DLD1 (cell line): Measurements from ENCODE around the gene GUCY2C.
"Not testable (repeated sequence)": the region's sequence is repeated elsewhere in the genome, so short reads cannot be mapped to it uniquely, and the experiment has no call there.

ENCODE experiments used
- in situ Hi-C: cut with HindIII; loops from 2 replicates; pipeline ENCODE4 v1.10.0; 2017; ENCODE audit warnings: low sequenced_read_pairs

The GUCY2C gene

DNA sequence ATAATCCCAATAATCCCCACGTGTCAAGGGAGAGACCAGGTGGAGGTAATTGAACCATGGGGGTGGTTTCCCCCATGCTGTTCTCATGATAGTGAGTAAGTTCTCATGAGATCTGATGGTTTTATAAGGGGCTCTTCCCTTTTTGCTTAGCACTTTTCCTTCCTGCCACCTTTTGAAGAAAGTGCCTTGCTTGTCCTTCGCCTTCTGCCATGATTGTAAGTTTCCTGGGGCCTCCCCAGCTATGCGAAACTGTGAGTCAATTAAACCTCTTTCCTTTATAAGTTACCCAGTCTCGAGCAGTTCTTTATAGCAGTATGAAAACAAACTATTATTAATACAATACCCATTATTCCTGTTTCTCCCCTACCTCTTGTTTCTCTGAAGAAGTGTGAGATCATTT, 14.2 kb downstream of the GUCY2C start:
- in situ Hi-C loops: not testable (repeated sequence)

DNA sequence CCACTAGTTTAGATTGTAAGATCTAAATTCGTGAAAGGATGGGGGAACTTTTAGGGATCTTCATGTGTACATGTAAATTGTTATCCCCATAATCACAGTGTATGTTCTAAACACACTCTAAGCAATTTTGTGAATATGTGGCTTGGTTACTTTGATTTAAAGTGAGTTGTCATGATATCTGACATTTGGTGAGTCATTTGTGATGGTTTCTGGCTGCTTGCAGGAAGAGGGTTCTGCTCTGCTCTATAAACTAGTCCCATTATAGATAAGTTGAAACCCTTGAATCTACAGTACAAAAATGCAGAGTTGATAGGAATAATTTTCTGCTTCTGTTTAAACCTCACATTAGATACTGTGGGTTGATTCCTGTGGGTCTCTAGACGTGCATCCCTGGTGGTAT, 14.8 kb downstream of the GUCY2C start:
- in situ Hi-C loops: no loop called here

DNA sequence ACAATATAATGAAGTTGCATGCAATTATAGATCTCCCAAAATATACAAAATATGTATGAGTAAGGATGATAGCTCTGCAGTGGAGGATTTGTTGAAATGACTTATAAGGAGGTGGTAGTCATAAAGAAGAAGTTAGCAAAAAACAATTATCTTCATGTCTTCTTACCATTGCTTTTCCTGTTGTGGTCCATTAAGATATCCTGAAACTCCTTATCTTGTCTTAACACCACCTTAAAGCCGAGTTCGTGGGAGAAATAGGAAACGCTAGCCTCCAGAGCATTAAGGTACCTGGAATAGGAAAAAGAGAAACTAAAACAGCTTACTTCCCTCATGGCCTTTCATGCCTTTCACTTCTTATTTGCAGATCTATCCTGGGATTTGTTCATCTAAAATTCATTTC, 15.2 kb downstream of the GUCY2C start:
- in situ Hi-C loops: no loop called here

DNA sequence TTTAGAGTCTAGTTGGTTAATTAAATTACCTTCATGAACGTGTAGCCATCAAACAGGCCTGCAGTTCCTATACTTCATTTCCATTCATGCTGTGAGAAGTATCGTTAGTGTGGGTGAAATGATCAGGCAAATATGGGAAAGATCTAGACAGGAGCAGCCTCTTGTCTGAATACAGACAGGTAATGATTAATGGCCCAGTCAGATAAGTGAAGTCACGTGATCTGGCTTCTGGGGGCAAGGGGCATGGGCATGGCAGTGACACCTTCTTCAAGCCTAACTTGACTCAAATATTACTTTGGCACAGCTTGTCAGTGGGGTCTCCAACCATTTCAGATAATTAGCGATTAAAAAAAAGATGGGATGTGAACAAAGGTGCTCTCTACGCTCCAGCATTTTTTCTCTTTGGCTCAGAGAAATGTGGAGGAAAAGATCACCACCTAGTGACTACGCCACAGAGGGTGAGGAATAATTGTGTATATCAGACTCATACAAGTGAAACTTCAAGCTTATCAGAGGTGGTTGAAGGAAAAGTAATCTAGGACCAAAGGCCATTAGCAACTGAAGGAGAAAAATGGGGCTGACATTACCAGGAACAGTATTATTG, 17.8 kb downstream of the GUCY2C start:
- in situ Hi-C loops: no loop called here

DNA sequence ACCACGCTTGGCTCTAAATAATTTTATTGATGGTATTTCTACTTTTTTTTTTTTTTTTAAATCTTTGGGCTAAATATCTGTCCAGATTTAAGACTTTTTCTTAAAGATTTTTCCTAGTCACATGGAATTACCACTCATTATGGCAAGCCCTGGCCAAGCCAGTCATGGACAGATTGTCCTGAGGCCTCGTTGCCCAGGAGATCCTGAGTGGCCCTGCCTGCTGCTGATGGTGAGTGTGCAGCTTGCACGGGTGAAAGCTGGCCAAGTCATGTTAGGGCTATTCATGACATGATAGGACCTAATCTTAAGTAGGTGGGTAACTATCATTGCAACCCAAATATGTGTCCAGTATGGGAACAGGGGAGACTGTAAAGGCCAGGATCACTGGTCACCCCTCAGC, 27.8 kb downstream of the GUCY2C start:
- in situ Hi-C loops: no loop called here

DNA sequence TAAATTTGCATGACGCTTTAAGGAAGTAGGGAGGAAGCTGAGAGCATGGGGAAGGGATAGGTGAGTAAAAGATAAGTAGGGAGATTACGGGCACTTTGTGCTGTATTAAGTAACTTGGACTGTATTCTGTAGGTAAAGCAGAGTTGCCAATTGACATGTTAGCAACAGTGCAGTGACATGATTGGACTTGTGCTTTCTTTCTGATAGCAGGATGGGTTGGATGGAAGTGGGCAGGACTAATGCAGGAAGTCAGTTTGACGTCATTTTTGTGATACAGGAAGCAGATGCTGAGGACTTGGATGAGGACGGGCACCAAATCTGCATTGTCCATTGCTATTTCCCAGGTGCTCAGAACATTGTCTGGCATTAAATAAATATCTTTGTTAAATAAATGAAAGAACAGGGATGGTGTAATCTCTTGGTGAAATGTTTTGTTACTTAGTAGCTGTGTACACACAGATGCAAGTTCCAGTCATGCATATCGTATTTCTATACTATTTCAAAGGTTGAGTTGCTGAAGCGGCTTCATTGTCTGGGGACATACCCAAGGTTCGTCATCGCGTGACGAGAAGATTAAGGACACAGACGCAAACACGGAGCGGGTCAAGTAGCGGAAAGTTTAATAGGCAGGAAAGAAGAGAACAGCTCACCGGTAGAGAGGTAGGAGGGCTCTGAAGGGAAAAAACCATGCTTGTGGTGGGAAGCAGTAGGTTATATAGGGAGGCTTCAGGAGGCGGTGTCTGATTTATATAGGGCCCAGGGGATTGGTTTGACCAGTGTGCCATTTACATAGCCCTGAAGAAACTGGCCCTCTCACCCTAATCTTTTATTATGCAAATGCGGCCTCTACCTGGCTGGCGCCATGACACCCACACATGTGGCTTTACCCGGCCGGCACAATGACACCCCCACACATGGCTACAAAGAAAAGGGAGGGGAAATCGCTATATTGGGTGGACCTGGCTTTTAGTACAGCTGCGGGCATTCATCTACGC, 30.7 kb downstream of the GUCY2C start:
- in situ Hi-C loops: no loop called here

DNA sequence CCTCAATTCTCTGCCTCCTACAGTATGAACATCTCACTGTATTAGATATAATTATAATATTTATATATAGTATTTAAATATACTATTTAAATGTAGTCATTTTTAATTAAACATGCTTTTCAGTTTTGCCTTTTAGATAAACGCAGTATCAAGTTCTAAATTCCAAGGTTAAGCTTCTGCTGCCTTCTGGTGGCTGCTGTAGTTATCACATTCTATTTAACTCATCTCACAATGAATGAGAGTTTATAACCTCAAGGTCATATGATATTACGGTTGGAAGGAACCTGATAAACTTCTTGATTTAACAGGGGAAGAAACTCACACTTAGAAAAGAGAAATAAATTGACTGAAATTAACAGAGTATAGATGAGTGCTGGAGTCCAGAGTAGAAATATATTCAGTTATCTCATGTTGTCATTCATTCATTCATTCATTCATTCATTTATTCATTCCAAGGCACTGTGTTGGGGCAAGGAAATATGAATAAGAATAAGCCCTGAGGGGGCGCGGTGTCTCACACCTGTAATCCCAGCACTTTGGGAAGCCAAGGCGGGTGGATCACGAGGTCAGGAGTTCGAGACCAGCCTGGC, 31.9 kb downstream of the GUCY2C start:
- in situ Hi-C loops: no loop called here

DNA sequence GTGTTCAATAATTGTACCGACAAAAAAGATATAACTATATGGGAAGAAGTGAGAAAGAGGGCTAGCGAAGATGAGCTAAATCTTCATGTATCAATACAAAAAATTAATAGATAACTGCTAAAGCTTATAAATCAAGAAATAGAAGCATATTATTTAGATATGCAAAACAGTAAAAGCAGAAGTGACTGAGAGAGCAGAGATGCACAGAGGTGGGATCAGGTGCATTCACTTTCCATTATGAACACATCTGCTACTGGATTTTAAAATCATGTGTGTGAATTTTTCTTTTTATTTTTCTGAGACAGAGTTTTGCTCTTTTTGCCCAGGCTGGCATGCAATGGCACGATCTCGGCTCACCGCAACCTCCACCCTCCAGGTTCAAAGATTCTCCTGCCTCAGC, 33.4 kb downstream of the GUCY2C start:
- in situ Hi-C loops: no loop called here

DNA sequence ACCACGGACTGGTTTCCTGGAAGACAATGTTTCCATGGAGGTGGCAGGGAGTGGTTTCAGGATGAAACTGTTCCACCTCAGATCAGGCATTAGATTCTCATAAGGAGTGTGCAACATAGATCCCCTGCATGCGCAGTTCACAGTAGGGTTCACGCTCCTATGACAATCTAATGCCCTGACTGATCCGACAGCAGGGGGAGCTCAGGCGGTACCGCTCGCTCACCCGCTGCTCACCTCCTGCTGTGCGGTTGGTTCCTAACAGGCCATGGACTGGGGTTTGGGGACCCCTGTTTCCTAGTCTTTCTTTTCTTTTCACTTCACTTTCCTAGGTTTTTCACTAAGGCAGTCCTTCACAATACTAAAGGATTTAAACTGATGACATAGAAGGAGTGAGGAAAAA, 39.6 kb downstream of the GUCY2C start:
- in situ Hi-C loops: no loop called here

DNA sequence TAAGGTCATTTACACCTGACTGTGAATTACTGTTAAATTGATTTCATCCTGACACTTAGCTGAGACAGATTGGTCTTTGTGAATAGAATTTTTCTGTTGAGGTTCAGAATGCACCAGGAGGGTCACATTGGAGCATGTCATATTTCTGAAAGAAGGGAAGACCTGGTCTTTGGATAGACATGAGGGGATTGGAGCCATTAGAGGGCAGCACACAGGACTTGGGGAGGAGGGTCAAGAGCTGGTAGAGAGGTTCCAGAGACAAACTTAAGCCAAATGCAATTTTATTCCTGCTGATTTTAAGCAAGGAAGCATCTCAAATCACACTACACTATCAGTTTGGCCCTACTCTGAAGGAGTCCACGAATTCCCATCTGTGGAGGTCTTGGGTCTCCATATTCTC, 41.1 kb downstream of the GUCY2C start:
- in situ Hi-C loops: no loop called here

DNA sequence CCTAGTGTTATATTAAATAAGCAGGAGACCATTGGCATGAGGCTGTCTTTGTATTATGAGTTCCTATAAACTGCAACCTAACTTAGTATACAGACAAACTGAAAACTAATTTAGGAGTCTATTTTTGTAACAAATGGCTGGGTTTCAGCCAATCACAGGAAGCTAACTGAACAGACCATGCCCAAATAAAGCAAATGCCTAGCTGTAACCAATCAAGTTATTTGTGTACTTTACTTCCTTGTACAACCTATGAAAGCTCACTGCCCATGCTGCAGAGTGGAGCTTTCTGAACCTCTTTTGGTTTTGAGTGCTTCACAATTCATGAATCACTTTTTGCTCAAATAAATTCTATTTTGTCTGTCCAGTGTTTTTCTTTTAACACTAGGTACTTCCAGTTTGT, 41.6 kb downstream of the GUCY2C start:
- in situ Hi-C loops: no loop called here

DNA sequence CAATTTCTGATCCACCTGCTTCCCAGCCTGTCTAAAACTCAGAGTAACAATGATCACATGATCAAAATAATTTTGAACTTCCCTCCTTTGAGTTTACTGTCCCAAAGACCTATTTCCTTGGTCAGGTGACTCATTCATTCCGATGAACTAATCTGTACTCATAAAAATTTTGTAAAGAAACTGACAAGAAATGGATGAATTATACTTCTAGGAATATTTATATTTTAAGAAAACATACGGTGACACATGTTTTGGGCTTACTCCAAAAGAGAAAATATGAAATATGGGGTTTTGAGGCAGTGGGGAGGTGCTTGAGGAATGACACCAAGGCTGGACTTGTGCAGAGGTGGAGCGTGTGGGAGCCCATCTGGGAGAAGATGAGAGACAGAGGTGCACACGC, 42.0 kb downstream of the GUCY2C start:
- in situ Hi-C loops: no loop called here

DNA sequence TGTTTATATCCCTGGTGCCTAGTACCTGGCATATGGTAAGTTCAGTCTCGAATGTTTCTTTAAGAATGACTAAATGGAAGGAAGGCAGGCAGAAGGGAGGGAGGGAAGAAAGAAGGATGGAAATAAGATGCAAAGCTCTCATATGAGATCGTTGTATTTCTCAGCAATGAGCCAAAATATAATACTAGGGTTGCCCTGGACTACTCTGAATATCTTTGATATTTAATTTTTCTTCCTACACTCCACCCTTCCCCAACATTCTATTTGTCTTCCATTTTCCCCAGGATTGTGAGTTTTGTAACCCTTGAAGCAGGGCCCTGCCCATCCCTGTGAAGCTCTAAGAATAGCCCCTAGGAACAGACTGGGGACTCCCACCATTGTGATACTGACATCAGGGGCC, 43.9 kb downstream of the GUCY2C start:
- in situ Hi-C loops: no loop called here

DNA sequence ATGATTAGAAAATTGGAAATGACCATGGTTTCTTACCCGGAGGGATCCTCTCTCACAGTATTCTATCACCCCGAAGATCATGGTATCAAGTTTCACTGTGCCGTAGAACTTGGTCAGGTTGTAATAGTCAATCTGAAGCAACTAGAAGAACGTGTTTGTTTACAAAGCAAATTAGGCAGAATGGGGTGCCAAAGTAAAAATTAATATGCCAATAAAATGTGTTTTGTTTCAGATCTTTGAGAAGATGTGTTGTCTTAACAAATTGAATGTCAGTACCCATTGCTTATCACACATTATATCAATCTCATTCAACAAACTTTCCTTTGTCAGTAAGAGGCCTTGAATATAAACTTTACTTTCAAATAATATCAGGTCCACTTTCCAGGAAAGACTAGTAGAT, 45.0 kb downstream of the GUCY2C start:
- in situ Hi-C loops: no loop called here

DNA sequence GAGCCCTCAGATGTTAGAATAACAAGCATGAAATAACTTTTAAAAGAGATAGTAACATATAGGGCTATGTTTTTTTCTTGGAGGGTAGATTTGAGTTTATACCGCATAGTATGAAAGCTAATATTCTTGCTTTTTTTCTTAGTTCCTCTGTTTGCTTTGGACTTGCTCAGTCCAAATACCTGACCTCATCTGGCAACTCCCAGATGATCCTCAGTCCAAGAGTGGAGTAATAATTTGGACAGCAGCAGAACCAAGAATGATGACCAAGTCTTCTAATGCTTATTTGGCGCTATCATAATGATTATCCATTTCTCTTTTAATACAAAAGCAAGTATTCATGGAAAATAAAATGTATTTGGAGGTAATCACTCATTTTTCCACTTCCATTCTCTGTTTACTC, 45.6 kb downstream of the GUCY2C start:
- in situ Hi-C loops: no loop called here

DNA sequence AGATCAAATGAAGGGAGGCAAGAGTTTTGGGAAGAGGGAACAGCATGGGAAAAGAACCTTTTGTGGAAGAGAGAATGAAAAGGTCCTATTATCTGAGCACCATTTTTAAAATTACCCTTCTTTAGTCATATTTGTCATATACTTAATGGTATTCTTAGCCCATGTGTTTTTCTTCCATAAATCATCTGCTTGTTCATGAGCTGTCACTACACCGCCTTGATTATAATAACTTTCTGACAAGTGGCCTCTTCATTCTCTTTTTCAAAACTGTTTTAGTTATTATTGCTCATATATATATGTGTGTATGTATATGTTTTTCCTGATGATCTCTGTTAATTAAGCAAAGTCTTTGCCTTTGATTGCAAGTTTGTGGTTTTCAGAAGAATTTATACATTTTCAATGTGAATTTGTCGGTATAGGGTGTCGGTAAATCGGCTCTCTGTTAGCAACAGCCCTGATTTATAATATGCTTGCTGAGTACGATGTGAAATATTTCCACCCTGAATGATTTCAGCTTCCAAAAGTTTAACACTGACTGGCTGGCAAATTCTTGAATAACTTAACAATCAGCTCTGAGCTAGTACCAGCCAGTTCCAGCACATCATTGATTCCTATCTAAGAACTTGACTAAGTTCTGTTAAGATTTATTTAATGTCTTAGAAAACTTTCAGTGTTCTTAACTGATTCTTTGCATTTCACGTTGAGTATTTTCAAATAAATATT, 49.2 kb downstream of the GUCY2C start:
- in situ Hi-C loops: no loop called here

DNA sequence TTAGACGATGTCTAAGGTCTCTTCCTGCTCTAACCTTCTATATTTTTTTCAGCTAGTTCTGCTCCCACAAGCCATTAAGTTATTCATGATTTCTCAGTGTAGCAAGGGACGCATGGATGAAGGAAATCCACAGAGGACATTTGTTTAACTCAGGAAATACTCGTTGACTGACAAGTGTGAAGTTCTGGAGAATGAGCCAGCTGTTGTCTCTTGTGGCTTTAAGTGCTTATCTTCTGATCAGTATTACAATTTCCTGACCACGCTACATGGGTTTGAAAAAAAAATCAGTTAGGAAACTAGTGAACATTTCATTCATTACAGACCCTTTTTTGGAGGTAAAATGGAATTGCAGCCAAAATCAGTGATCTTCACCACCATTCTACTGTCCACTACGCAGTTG, 53.1 kb downstream of the GUCY2C start:
- in situ Hi-C loops: no loop called here

DNA sequence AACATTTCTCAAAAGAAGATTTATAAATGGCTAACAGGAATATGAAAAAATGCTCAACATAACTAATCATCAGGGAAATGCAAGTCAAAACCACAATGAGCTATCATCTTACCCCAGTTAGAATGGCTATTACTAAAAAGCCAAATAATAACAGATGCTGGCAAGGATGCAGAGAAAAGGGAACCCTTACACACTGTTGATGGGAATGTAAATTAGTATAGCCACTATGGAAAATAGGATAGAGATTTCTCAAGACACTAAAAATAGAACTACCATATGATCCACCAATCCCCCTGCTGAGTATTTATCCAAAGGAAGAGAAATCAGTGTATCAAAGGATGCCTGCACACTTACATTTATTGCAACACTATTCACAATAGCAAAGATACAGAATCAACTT, 58.3 kb downstream of the GUCY2C start:
- in situ Hi-C loops: no loop called here

DNA sequence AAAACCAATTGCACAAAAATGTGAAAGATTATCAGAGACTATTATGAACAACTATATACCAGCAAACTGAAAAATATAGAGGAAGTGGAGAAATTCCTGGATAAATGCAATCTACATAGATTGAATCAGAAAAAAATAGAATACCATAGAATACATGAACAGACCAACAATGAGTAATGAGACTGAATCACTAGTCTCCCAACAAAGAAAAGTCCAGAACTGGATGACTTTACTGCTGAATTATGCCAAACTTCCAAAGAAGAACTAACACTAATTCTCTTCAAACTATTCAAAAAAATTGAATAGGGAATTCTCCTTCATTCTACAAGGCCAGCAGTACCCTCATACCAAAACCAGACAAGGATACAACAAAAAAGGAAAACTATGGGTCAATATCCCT, 60.6 kb downstream of the GUCY2C start:
- in situ Hi-C loops: no loop called here

DNA sequence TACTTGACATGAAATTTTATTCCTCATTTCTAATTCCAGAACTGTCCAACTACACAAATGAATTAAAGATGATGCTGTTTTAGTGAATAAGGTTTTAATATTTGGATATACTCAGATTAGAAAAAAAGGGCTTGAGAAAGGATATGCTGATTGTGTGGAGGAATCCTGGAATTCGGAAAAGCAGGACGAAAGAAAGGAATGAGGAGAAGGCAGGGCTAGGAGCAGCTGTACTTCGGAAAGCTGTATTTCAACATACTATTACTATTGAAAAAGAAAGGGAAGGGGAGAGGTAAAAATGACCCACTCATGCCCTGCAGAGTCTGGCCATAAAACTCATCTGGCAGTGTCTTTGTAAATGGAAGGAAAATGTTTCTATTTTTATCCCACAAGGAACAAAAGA, 65.6 kb downstream of the GUCY2C start:
- in situ Hi-C loops: no loop called here
